ENCODE data around the gene PPA1. TPM values are rescaled to one million over a fixed set of nuclear protein-coding genes. Genes with fewer than 3 reads are reported as not detected.
"Not testable (repeated sequence)": the region's sequence is repeated elsewhere in the genome, so short reads cannot be mapped to it uniquely, and the experiment has no call there.

PPA1 gene
- total RNA-seq, 1 experiment from 2014 or later: 351 TPM

GRCh38 chr10:70227548-70228320, 5.5 kb downstream of the PPA1 start:
- DNase-seq (ENCODE audit: low spot score): no peak
- TF ChIP-seq CTCF (conservative IDR thresholded peaks at IDR 0.05; ENCODE audit: low read depth, low read length): no peak
- TF ChIP-seq EZH2 (IDR thresholded peaks at IDR 0.05; ENCODE audit: borderline replicate concordance, low read depth, low read length, poor library complexity, severe bottlenecking): no peak
- H3K4me1 ChIP-seq (ENCODE audit: insufficient read depth, low read length, poor library complexity, severe bottlenecking): peaks cover 3% of the 10 kb centered on the region
- peak overlapping the region; percentile 18 for H3K27ac ChIP-seq (ENCODE audit: low read depth, low read length, poor library complexity, severe bottlenecking)
- peaks cover 47% of the 10 kb centered on the region for H3K36me3 ChIP-seq (ENCODE audit: insufficient read depth, low read length, poor library complexity, severe bottlenecking)
- no peaks in the 10 kb centered on the region for H3K27me3 ChIP-seq (replicated peaks; ENCODE audit: insufficient read depth, low read depth, low read length, poor library complexity)
- ChIA-PET CTCF (interaction anchor here (0.9 kb wide), 1 partner anchor 120 kb away, joined by 3 read pairs; no protein-coding TSS in a partner anchor), POLR2A (ENCODE audit: low non-redundant PET) (no interaction called here)
- H3K4me3 ChIP-seq (ENCODE audit: low read depth, low read length, poor library complexity, severe bottlenecking): no peak overlapping the region
- BruUV-seq (replicated peaks): no TSS peak
- intact Hi-C loops (cut with micrococcal nuclease; ENCODE audit: unreplicated experiment): no loop called here
- no peaks in the 10 kb centered on the region for H3K9me3 ChIP-seq (ENCODE audit: low read depth, low read length, poor library complexity, severe bottlenecking)

GRCh38 chr10:70223728-70224127, 9.5 kb downstream of the PPA1 start:
- no peak overlapping the region for H3K4me3 ChIP-seq (ENCODE audit: low read depth, low read length, poor library complexity, severe bottlenecking)
- H3K9me3 ChIP-seq (ENCODE audit: low read depth, low read length, poor library complexity, severe bottlenecking): no peaks in the 10 kb centered on the region
- no peaks in the 10 kb centered on the region for H3K27me3 ChIP-seq (replicated peaks; ENCODE audit: insufficient read depth, low read depth, low read length, poor library complexity)
- no peak for DNase-seq (ENCODE audit: low spot score)
- ChIA-PET POLR2A (ENCODE audit: low non-redundant PET) (no interaction called here), CTCF (interaction anchor here (1.8 to 2.7 kb wide), 2 partner anchors 77 to 140 kb away, joined by 9 to 14 read pairs; partner anchors contain the start of gene TYSND1)
- H3K4me1 ChIP-seq (ENCODE audit: insufficient read depth, low read length, poor library complexity, severe bottlenecking): peaks cover 9% of the 10 kb centered on the region
- no peak overlapping the region for H3K27ac ChIP-seq (ENCODE audit: low read depth, low read length, poor library complexity, severe bottlenecking)
- BruUV-seq (replicated peaks): no TSS peak
- peaks cover 35% of the 10 kb centered on the region for H3K36me3 ChIP-seq (ENCODE audit: insufficient read depth, low read length, poor library complexity, severe bottlenecking)
- intact Hi-C loops (cut with micrococcal nuclease; ENCODE audit: unreplicated experiment): no loop called here
- TF ChIP-seq EZH2 (IDR thresholded peaks at IDR 0.05; ENCODE audit: borderline replicate concordance, low read depth, low read length, poor library complexity, severe bottlenecking) (no peak), CTCF (conservative IDR thresholded peaks at IDR 0.05; ENCODE audit: low read depth, low read length) (no peak)

- peaks cover 35% of the 10 kb centered on the region for H3K36me3 ChIP-seq (ENCODE audit: insufficient read depth, low read length, poor library complexity, severe bottlenecking)
- H3K4me3 ChIP-seq (ENCODE audit: low read depth, low read length, poor library complexity, severe bottlenecking); H3K9me3 ChIP-seq (ENCODE audit: low read depth, low read length, poor library complexity, severe bottlenecking); DNase-seq (ENCODE audit: low spot score); intact Hi-C loops (cut with micrococcal nuclease; ENCODE audit: unreplicated experiment); H3K27ac ChIP-seq (ENCODE audit: low read depth, low read length, poor library complexity, severe bottlenecking); BruUV-seq (replicated peaks); H3K4me1 ChIP-seq (ENCODE audit: insufficient read depth, low read length, poor library complexity, severe bottlenecking); H3K27me3 ChIP-seq (replicated peaks; ENCODE audit: insufficient read depth, low read depth, low read length, poor library complexity): not testable (repeated sequence)
- POLR2A ChIA-PET (ENCODE audit: low non-redundant PET): interaction anchor here (0.6 kb wide), 1 partner anchor 39 kb away, joined by 4 read pairs; no protein-coding TSS in a partner anchor
- CTCF ChIA-PET: interaction anchor here (0.6 to 2.7 kb wide), 4 partner anchors 76 to 167 kb away, joined by 3 to 80 read pairs (median 12); partner anchors contain the start of gene TYSND1
Observed at GRCh38 chr10:70222811-70223447, 10.3 kb downstream of the PPA1 start.

Data from A673 (cell line).